ENCODE data around the gene RBM38. TPM values are rescaled to one million over a fixed set of nuclear protein-coding genes. Genes with fewer than 3 reads are reported as not detected.
A peak's percentile ranks its signal among the peaks of the same experiment; 100 is the strongest.
"Not testable (repeated sequence)": the region's sequence is repeated elsewhere in the genome, so short reads cannot be mapped to it uniquely, and the experiment has no call there.

RBM38 gene
- 63.1 TPM for total RNA-seq
- long read RNA-seq, transcript RBM38-203 (4 exons, 2,382 nt), result major isoform, 105 of 192 reads
- long read RNA-seq, partial matches to known transcripts, result 18 of 192 reads
- long read RNA-seq, other reads (novel, unspliced or antisense), result 65 of 192 reads

- DNase-seq (ENCODE audit: low spot score), result peak; percentile 91
- intact Hi-C loops (cut with DNase I), result loop anchor here (10.0 kb wide), 1 partner anchor 324 kb away; the partner anchor contains the start of gene PMEPA1
These were observed at the start of gene RBM38 for GRCh38 chr20:57390604-57391438. Gene RBM38 (plus strand): TSS chr20:57391396. CDS start chr20:57391582, 186 bp downstream.

- DNase-seq (ENCODE audit: low spot score), result no peak
- intact Hi-C loops (cut with DNase I), result no loop called here
These were observed 49.5 kb upstream of the RBM38 start for GRCh38 chr20:57341663-57342062.

- DNase-seq (ENCODE audit: low spot score), result no peak
- intact Hi-C loops (cut with DNase I), result no loop called here
These were observed 48.4 kb upstream of the RBM38 start for GRCh38 chr20:57342829-57343228.

- no peak for DNase-seq (ENCODE audit: low spot score)
- intact Hi-C loops (cut with DNase I), result loop anchor here (1.0 kb wide), 1 partner anchor 257 kb away; no protein-coding TSS in a partner anchor
These were observed 44.7 kb upstream of the RBM38 start for GRCh38 chr20:57346477-57346876.

- intact Hi-C loops (cut with DNase I), result no loop called here
- DNase-seq (ENCODE audit: low spot score), result no peak
These were observed 43.8 kb upstream of the RBM38 start for GRCh38 chr20:57347393-57347792.

GRCh38 chr20:57348200-57348921 lies 42.8 kb upstream of the RBM38 start:
- DNase-seq (ENCODE audit: low spot score); intact Hi-C loops (cut with DNase I): not testable (repeated sequence)

- intact Hi-C loops (cut with DNase I); DNase-seq (ENCODE audit: low spot score): not testable (repeated sequence)
These were observed 42.1 kb upstream of the RBM38 start for GRCh38 chr20:57348922-57349574.

- intact Hi-C loops (cut with DNase I), result no loop called here
- no peak for DNase-seq (ENCODE audit: low spot score)
These were observed 41.0 kb upstream of the RBM38 start for GRCh38 chr20:57350081-57350710.

GRCh38 chr20:57350726-57351041 lies 40.5 kb upstream of the RBM38 start:
- intact Hi-C loops (cut with DNase I); DNase-seq (ENCODE audit: low spot score): not testable (repeated sequence)

GRCh38 chr20:57351042-57351783 lies 40.0 kb upstream of the RBM38 start, which contains the start of gene RAE1:
Gene RAE1 (plus strand): TSS chr20:57351255. CDS start chr20:57354039, 2,784 bp downstream.
- DNase-seq (ENCODE audit: low spot score), result peak; percentile 95
- intact Hi-C loops (cut with DNase I), result no loop called here

- no peak for DNase-seq (ENCODE audit: low spot score)
- intact Hi-C loops (cut with DNase I), result no loop called here
These were observed 38.9 kb upstream of the RBM38 start for GRCh38 chr20:57352305-57352704.

GRCh38 chr20:57353351-57353750 lies 37.8 kb upstream of the RBM38 start:
- intact Hi-C loops (cut with DNase I), result no loop called here
- no peak for DNase-seq (ENCODE audit: low spot score)

- no peak for DNase-seq (ENCODE audit: low spot score)
- intact Hi-C loops (cut with DNase I), result no loop called here
These were observed 29.7 kb upstream of the RBM38 start for GRCh38 chr20:57361517-57361916.

GRCh38 chr20:57364451-57364850 lies 26.7 kb upstream of the RBM38 start:
- intact Hi-C loops (cut with DNase I), result no loop called here
- no peak for DNase-seq (ENCODE audit: low spot score)

GRCh38 chr20:57369596-57369995 lies 21.6 kb upstream of the RBM38 start:
- intact Hi-C loops (cut with DNase I), result no loop called here
- no peak for DNase-seq (ENCODE audit: low spot score)

GRCh38 chr20:57370316-57370715 lies 20.9 kb upstream of the RBM38 start:
- no peak for DNase-seq (ENCODE audit: low spot score)
- intact Hi-C loops (cut with DNase I), result no loop called here

- no peak for DNase-seq (ENCODE audit: low spot score)
- intact Hi-C loops (cut with DNase I), result no loop called here
These were observed 19.8 kb upstream of the RBM38 start for GRCh38 chr20:57371363-57371762.

GRCh38 chr20:57372157-57372556 lies 19.0 kb upstream of the RBM38 start:
- no peak for DNase-seq (ENCODE audit: low spot score)
- intact Hi-C loops (cut with DNase I), result no loop called here
